ENCODE results near the gene TMEM185A.
"Not testable (repeated sequence)": the region's sequence is repeated elsewhere in the genome, so short reads cannot be mapped to it uniquely, and the experiment has no call there.

TMEM185A gene

DNA sequence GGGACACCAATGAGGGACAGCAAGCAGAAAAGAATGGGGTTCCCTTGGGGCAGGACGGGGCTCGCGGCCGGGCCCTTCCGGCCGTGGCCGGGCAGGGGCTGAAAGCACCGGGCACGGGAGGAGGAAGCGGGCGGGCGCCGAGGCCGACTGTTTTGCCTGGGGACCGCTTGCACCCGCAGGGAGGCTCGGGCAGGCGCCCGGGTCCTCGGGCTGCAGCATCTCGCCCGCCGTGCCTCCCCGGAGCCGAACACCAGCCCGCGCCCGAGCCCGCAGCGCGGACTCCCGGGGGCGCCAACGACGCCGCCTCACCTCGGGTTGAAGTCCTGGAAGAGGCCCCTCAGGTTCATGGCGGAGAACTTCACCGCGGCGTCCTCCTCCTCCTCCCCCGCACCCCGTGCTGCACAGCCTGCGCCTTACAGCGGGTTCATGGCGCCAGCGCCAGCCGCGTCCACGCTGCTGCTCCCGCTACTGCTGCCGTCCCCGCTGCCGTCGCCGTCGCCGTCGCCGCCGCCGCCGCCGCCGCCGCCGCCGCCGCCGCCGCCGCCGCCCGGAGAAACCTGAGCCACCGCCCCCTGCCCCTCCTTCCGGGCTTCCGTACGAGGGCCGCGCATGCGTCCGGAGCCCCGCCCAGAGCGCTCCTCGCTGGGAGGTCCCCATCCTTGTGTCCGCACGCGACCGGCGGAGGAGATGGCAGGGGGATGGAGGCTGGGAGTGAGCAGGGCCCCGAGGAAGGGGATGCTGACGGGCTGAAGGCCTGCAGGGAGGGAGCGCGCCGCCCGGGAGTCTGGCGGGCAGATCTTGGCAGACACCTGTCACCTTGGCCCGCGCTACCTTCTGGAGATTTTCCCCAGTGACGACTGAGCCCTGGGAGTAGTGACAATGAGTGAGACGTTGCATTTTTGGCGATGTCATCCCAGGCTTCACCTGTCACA lies at the start of gene TMEM185A:
Gene TMEM185A, minus strand, starts transcription at position 559 of the 932 bp plus-strand sequence. Its CDS starts 212 bp downstream, at position 347.
- peak within 1 kb of the TSS; percentile 66 for H3K4me3 ChIP-seq (ENCODE audit: low read depth, low read length)

GRCh38 chrX:149681182-149681581 lies 49.6 kb upstream of the TMEM185A start:
- no peak overlapping the region for H3K4me3 ChIP-seq (ENCODE audit: low read depth, low read length)

GRCh38 chrX:149679164-149679678 lies 47.6 kb upstream of the TMEM185A start:
- H3K4me3 ChIP-seq (ENCODE audit: low read depth, low read length): not testable (repeated sequence)

DNA sequence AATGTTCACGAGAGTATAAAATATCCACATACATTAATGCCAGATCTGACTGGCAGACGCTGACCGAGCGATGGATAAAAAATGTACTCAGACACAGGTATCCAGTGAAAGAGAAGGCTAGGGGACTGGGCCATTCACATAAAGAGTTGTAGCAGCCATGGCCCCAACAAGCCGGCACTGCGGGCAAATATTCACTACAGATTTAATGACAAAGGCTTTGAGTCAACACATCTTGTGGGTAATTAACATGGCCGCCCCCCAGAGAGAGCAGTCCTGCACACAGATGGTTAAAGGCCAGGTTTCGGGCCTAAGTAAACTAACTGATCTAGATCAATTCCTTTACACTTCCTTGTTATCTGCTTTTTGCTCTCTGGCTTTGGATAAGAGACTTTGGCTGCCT lies 44.0 kb upstream of the TMEM185A start:
- not testable (repeated sequence) for H3K4me3 ChIP-seq (ENCODE audit: low read depth, low read length)

DNA sequence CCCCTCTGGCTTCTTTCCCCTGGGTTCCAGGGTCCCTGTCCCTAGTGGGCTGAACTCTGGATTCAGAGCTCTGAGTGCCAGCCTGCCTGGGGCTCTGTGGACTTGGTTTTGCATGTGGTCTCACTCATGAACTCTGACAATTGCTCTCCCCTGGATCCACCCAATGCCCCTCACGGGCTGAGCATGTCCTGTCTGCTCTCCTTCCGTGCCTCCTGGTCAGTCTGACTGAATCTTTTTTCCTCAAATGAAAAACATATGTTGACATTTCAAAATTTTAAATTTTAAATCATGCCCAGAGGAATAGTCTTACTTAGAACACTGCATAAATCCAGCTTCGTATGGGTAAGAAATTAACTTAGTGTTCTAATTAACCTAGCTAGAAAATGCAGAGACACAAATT lies 43.5 kb upstream of the TMEM185A start:
- not testable (repeated sequence) for H3K4me3 ChIP-seq (ENCODE audit: low read depth, low read length)

DNA sequence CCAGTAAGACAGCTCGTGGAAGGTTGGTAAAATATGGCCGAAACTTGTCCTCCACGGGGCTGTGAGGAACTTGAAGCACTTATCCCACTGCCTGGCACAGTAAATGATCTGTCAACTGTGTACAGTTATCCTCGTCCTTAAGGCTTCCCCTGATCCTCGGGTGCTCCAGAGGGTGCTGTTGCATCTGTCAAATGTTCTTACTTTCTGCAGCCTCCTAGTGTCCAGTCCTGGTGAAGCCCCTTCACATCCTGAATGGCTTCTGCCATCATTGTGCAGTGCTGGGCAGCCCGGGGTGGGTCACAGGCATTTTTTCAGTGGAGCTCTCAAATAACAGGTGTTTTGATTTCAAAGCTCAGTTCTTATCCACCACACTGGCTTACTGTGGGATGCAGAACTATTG lies 29.0 kb upstream of the TMEM185A start:
- H3K4me3 ChIP-seq (ENCODE audit: low read depth, low read length): not testable (repeated sequence)

GRCh38 chrX:149656260-149656884 lies 24.8 kb upstream of the TMEM185A start:
- H3K4me3 ChIP-seq (ENCODE audit: low read depth, low read length): not testable (repeated sequence)

DNA sequence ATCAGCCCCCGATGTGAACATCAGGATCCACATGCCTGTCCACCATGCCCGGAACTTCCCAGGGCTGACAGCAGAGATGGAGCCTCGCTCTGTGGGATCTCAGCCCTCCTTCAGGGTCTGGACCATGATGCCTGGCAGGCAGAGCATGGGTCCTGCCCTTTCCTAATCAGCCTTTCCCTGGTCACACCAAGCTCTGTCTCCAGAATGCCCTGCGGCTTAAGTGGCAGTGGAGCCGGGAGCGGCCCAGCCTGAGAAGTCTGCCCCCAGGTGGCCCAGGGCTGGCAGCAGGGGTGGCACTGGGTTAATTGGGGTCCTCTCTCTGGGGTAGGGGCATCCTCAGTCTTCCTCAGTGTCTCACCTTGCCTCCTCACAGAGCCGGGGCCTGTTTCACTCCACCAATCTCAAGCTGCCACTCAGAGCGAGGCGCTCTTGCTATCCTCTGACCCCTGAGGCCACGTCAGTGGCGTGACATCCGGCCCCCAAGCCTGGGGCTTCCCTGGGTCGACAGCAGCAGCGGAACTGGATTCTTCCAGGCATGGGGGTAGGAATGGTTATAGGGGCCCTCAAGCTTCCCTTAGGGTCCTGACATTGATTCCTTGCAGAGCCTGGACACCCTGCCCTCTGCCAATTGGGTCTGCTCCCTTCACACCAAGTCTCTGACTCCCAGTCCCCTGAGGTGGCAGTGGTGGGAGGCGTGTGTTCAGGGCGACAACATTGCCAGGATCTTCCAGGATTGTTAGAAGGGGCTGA lies 20.8 kb upstream of the TMEM185A start:
- no peak overlapping the region for H3K4me3 ChIP-seq (ENCODE audit: low read depth, low read length)

DNA sequence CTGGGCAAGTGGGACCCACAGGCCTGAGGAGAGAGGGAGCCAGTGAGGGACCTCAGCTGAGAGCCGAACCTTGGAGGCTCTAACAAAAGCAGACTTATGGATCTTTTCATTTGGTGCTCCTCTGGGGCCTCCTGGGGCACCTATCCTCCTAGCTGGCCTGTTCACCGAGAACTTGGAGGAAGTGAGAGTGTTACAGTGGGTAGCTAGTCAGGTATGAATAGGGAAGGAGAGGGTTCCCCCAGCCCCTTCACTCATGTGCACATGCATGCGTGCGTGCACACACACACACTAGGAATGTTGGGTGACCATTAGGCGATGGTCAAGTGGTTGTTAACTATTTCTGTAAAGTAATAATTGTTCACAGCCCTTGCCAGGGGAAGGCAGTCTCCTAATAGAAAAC lies 18.6 kb upstream of the TMEM185A start:
- H3K4me3 ChIP-seq (ENCODE audit: low read depth, low read length): no peak overlapping the region

DNA sequence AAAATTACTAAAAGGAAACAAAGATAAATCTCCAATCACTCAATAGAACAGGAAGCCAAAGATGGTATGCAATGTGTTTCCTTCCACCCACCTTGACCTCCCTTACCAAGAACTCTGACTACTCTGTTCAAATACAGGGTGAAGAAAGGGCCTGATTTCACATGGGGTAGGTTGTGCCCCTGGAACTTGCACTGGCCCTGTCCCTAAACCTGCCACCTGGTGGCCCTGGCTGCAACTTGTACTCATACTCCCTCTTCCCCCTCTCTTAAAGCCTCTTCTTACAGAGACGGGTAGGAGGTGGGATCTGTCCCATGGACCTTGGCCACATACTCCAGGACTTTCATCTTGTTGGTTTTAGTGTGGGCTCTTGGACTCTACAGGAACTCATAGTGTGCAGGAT lies 17.3 kb upstream of the TMEM185A start:
- H3K4me3 ChIP-seq (ENCODE audit: low read depth, low read length): no peak overlapping the region

DNA sequence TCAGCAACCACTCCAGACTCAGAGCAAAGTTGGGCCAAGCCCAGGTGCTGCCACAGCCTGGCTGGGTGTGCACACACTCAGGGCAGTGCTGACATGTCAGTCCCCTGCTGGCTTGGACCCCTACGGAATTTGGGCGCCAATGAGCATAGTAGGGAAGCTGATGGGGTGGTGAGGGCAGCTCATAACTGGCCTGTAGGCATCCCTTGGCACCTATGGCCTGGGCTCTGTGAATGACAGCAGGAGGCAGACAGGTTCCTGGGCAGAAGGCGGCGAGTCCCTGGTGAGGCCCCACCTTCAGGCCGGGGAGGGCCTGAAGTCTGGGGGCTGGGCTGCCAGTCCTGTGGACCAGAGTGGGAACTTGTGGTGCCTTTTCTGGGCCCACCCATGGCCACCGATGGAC lies 15.9 kb upstream of the TMEM185A start:
- no peak overlapping the region for H3K4me3 ChIP-seq (ENCODE audit: low read depth, low read length)

- no peak overlapping the region for H3K4me3 ChIP-seq (ENCODE audit: low read depth, low read length)
Observed at GRCh38 chrX:149643496-149643895, 11.9 kb upstream of the TMEM185A start.

- no peak overlapping the region for H3K4me3 ChIP-seq (ENCODE audit: low read depth, low read length)
Observed at GRCh38 chrX:149641835-149642234, 10.2 kb upstream of the TMEM185A start.

GRCh38 chrX:149641432-149641831 lies 9.8 kb upstream of the TMEM185A start:
- no peak overlapping the region for H3K4me3 ChIP-seq (ENCODE audit: low read depth, low read length)

GRCh38 chrX:149639568-149639967 lies 8.0 kb upstream of the TMEM185A start:
- H3K4me3 ChIP-seq (ENCODE audit: low read depth, low read length): no peak overlapping the region

DNA sequence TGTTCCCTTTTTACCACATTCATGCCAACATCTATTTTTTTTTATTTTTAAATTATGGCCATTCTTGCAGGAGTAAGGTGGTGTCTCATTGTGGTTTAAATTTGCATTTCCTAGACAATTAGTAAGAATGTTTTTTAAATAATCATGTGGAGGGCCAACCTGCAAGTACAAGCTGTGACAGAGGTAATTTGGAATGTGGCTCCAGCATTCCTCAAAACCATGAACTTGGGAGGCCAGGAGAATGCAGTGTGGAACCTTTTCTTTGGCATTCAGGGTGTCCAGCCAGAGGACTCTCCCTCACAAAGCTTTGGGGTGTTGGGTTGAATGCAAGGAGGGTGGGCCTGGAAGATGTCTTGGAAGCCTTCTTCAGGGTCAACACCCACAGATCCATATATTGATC lies 7.3 kb upstream of the TMEM185A start:
- no peak overlapping the region for H3K4me3 ChIP-seq (ENCODE audit: low read depth, low read length)

GRCh38 chrX:149633511-149633910 lies 1.9 kb upstream of the TMEM185A start:
- no peak overlapping the region for H3K4me3 ChIP-seq (ENCODE audit: low read depth, low read length)

DNA sequence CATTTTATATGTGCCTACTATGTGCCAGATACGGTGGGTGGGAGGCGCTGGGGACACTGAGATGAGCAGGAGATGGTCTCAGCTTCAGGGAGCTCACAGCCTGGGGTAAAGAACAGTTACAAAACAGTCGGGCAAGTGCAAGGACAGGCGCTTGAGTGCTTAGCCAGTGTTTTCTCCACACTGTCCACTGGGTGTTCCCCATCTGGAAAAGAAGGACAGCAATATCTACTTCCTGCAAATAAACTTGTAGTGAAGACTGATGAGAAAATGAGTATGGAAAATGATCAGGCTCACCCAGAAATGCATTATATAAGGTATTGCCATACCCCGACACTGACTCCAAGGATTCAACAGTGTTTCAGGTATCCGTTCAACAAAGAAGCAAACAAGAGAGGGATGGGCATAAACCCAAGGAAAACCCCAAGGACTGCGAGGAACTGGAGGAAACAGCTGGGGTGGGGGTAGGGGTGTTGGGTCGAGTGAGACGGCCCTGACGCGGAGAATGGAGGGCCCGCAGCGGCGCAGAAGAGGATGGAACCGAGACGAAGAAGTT lies 835 bp downstream of the TMEM185A start:
- peak overlapping the region; percentile 66 for H3K4me3 ChIP-seq (ENCODE audit: low read depth, low read length)

DNA sequence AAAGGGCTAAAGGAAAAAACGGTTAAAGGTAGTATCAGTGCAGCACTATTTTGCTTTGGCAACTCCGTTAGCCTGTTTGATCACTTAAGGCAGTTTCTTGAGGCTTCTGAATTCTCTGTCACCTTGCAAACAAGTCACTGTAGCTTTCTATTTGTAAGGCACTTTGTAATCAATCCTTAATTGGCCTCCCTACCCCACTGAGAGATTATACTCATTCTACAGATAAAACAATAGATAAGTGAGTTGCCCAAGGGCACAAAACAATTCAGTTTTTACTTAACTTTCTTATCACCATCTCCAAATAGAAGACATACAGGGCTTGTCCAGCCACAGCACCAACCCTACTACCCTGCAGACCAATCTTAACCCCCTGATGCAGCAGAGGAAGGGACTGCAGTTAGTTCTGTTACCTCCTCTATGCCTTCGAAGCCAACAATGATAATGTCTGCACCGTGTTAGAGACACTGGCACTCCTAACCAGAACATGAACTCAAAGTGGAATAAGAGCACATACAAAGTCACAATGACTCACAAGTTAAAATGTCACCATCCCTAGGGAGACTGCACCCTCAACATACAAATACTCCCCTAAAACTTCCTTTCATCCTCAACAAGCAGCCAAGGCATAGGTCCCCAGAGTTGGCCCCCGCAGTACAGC lies 1.7 kb downstream of the TMEM185A start:
- H3K4me3 ChIP-seq (ENCODE audit: low read depth, low read length): no peak overlapping the region

DNA sequence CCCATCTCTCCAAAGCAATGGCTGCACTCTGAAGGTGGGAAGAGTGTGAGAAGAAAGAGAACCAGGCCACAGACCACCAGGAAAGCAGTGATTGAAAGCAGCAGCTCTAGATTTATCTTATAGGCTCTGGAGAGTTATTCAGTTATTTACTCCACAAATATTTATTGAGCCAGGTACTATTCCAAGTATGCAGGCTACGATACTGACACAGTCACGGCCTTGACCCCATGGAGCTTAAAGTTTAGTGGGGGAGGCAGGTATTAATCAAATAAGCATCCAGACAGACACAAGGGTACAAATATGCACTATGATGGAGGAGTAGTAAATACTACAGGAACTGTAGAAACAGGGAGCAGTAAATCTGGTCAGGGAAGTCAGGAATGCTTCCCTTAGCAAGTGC lies 2.8 kb downstream of the TMEM185A start:
- no peak overlapping the region for H3K4me3 ChIP-seq (ENCODE audit: low read depth, low read length)

All from iPS-11a (cell line).